ENCODE results near the gene CD163.
A peak's percentile ranks its signal among the peaks of the same experiment; 100 is the strongest.

CD163 gene

DNA sequence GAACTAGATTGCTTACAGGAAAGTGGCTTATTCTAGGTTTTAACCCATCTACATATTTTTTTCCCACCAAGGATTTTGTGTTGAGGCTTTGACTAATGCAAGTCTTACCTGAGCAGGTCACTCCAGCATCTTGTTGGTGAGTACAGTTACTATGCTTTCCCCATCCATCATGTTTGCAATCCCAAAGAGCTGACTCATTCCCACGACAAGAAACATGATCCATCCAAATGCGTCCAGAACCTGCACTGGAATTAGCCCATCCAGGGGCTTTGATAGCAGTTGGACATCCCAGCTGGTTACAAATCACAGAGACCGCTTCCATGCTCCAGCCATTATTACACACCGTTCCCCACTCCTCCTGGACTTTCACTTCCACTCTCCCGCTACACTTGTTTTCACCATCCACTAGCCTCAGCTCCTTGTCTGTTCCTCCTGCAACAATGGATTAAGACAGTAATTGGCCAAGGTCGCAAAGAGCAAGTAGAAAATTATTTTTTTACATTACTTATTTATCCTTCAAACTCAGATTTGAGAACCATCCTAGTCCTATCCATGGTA lies 2.5 kb downstream of the CD163 start:
- DNase-seq (ENCODE audit: low read depth in 1 of 2, low spot score in 1 of 2): no peak
- TF ChIP-seq POLR2AphosphoS5 (IDR thresholded peaks at IDR 0.05; ENCODE audit: low read depth) (no peak), SPI1 (IDR thresholded peaks at IDR 0.05; ENCODE audit: borderline replicate concordance, low read depth) (no peak), GABPA (IDR thresholded peaks at IDR 0.05; ENCODE audit: low read depth) (no peak), REST (IDR thresholded peaks at IDR 0.05; ENCODE audit: insufficient replicate concordance, low read depth) (no peak)
- TF ChIP-seq, protein P1, sequence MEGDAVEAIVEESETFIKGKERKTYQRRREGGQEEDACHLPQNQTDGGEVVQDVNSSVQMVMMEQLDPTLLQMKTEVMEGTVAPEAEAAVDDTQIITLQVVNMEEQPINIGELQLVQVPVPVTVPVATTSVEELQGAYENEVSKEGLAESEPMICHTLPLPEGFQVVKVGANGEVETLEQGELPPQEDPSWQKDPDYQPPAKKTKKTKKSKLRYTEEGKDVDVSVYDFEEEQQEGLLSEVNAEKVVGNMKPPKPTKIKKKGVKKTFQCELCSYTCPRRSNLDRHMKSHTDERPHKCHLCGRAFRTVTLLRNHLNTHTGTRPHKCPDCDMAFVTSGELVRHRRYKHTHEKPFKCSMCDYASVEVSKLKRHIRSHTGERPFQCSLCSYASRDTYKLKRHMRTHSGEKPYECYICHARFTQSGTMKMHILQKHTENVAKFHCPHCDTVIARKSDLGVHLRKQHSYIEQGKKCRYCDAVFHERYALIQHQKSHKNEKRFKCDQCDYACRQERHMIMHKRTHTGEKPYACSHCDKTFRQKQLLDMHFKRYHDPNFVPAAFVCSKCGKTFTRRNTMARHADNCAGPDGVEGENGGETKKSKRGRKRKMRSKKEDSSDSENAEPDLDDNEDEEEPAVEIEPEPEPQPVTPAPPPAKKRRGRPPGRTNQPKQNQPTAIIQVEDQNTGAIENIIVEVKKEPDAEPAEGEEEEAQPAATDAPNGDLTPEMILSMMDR (IDR thresholded peaks at IDR 0.05; ENCODE audit: insufficient read depth, low read length): no peak
- no peak overlapping the region for H3K27ac ChIP-seq (replicated peaks)
- peaks cover 6% of the 10 kb centered on the region for H3K27me3 ChIP-seq (ENCODE audit: insufficient read depth, poor library complexity, severe bottlenecking)
- H3K4me3 ChIP-seq (replicated peaks; ENCODE audit: insufficient read depth, low read length): no peak overlapping the region

DNA sequence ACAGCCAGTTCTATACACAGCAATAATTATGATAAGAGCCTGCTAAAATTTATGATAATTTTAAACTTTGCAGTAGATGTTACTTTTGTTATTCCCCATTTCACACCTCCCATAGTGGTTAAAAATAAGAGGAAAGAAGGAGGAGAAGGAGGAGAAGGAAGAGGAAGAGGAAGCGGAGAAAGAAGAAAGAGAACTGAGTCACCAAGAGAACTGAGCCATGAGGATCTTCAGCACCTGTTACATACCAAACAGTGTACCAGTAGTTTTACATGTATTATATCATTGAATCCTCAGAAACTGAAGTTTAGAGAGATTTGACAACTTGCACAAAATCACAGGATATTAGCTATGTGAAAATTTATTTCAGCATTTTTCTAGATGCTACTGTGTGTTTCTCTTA lies 3.9 kb downstream of the CD163 start:
- Histone ChIP-seq H3K4me3 (replicated peaks; ENCODE audit: insufficient read depth, low read length) (no peak overlapping the region), H3K27me3 (ENCODE audit: insufficient read depth, poor library complexity, severe bottlenecking) (peaks cover 6% of the 10 kb centered on the region), H3K27ac (replicated peaks) (no peak overlapping the region)
- TF ChIP-seq GABPA (IDR thresholded peaks at IDR 0.05; ENCODE audit: low read depth) (no peak), SPI1 (IDR thresholded peaks at IDR 0.05; ENCODE audit: borderline replicate concordance, low read depth) (no peak), POLR2AphosphoS5 (IDR thresholded peaks at IDR 0.05; ENCODE audit: low read depth) (no peak)
- no peak for DNase-seq (ENCODE audit: low read depth in 1 of 2, low spot score in 1 of 2)

GRCh38 chr12:7498809-7499208 lies 4.8 kb downstream of the CD163 start:
- H3K4me3 ChIP-seq (replicated peaks; ENCODE audit: insufficient read depth, low read length): no peak overlapping the region
- TF ChIP-seq SPI1 (IDR thresholded peaks at IDR 0.05; ENCODE audit: borderline replicate concordance, low read depth): no peak
- TF ChIP-seq REST (IDR thresholded peaks at IDR 0.05; ENCODE audit: insufficient replicate concordance, low read depth): no peak
- TF ChIP-seq, protein P1 (IDR thresholded peaks at IDR 0.05; ENCODE audit: insufficient read depth, low read length): no peak
- no peak for TF ChIP-seq GABPA (IDR thresholded peaks at IDR 0.05; ENCODE audit: low read depth)
- no peak for TF ChIP-seq POLR2AphosphoS5 (IDR thresholded peaks at IDR 0.05; ENCODE audit: low read depth)
- peak in 1 of 2 experiments; percentile 1 for DNase-seq (ENCODE audit: low read depth in 1 of 2, low spot score in 1 of 2)
- H3K27ac ChIP-seq (replicated peaks): no peak overlapping the region
- H3K27me3 ChIP-seq (ENCODE audit: insufficient read depth, poor library complexity, severe bottlenecking): peaks cover 6% of the 10 kb centered on the region

DNA sequence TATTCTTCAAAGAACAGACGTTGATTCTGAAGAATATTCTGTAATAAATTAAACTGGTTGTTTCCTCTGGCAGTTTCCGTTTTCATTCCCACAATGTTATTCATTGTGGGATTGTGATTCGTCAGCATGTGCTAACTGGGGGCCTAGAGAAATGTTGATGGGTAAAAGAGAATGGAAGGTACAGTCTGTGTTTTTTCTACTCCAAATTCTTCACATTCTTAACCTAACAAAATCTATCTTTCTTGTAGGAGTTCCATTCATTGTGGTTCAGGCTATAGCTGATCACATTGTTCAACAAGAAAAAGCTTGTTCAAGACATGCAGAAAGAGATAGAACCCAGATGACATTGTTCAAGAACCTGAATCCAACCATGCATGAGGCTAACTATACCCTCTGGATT lies 5.9 kb downstream of the CD163 start:
- no peak overlapping the region for H3K4me3 ChIP-seq (replicated peaks; ENCODE audit: insufficient read depth, low read length)
- DNase-seq (ENCODE audit: low read depth in 1 of 2, low spot score in 1 of 2): no peak
- no peak overlapping the region for H3K27ac ChIP-seq (replicated peaks)
- peaks cover 3% of the 10 kb centered on the region for H3K27me3 ChIP-seq (ENCODE audit: insufficient read depth, poor library complexity, severe bottlenecking)
- no peak for TF ChIP-seq POLR2AphosphoS5 (IDR thresholded peaks at IDR 0.05; ENCODE audit: low read depth)
- no peak for TF ChIP-seq GABPA (IDR thresholded peaks at IDR 0.05; ENCODE audit: low read depth)
- TF ChIP-seq SPI1 (IDR thresholded peaks at IDR 0.05; ENCODE audit: borderline replicate concordance, low read depth): no peak
- TF ChIP-seq, protein P1 (IDR thresholded peaks at IDR 0.05; ENCODE audit: insufficient read depth, low read length): no peak
- no peak for TF ChIP-seq REST (IDR thresholded peaks at IDR 0.05; ENCODE audit: insufficient replicate concordance, low read depth)

Data from HL-60 (cell line).